ENCODE data around the gene CSNK2A1.

DNA sequence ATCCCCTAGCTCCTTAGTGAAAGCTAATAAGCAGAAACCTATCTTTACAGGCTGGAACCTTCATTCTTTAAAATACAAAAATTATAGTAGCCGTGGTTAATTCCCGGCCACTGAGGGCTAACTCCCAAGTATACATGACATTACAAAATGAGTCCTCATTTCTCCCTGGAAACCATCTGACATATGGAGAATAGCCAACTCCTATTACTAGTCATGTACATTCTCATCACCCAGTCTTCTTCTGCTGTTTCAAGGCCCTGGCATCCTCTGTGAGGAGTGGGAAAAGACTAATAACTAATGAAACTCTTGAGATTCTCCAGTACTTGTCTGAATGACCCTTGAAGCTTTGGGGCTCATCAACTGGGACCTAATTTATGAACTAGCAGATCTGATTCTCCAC lies 30.2 kb downstream of the CSNK2A1 start:
- TF ChIP-seq CTCF (IDR thresholded peaks at IDR 0.05) (no peak), POLR2A (IDR thresholded peaks at IDR 0.05) (no peak)
